K562 (cell line): ENCODE measurements around the gene SIRT5. TPM values are rescaled to one million over a fixed set of nuclear protein-coding genes. Genes with fewer than 3 reads are reported as not detected.

ENCODE experiments used
- CLOCK ChIP-seq: fragments of 250-450 bp; sonication (Bioruptor Pico); IDR thresholded peaks from 2 replicates; pipeline ENCODE4 v1.4.0; 2020; ENCODE audit warnings: mild to moderate bottlenecking, moderate library complexity, borderline replicate concordance
- ESRRA ChIP-seq: fragments of 450-650 bp; IDR thresholded peaks from 2 replicates; pipeline ENCODE4 v1.6.1; 2014; ENCODE audit warnings: low read depth, mild to moderate bottlenecking, moderate library complexity, borderline replicate concordance
- FIP1L1 ChIP-seq: fragments of 200-400 bp; formaldehyde crosslinking; IDR thresholded peaks from 2 replicates; pipeline ENCODE4 v1.6.1; 2018; ENCODE audit warnings: mild to moderate bottlenecking, low read depth, low read length; ENCODE audit not compliant: poor library complexity, severe bottlenecking
- HLTF ChIP-seq: fragments of 450-650 bp; IDR thresholded peaks from 2 replicates; pipeline ENCODE4 v1.6.1; 2016
- HNRNPL ChIP-seq: fragments of 200-400 bp; formaldehyde crosslinking; IDR thresholded peaks from 2 replicates; pipeline ENCODE4 v1.6.1; 2017; ENCODE audit warnings: low read depth, mild to moderate bottlenecking, low read length
- MCM3 ChIP-seq: fragments of 450-650 bp; IDR thresholded peaks from 2 replicates; pipeline ENCODE4 v1.6.1; 2016
- NCOA1 ChIP-seq: fragments of 450-650 bp; IDR thresholded peaks from 2 replicates; pipeline ENCODE4 v1.6.1; 2016; ENCODE audit warnings: low read depth
- PHF21A ChIP-seq: fragments of 450-650 bp; IDR thresholded peaks from 2 replicates; pipeline ENCODE4 v1.6.1; 2017; ENCODE audit warnings: low read depth, borderline replicate concordance
- RAD51 ChIP-seq: fragments of 450-650 bp; IDR thresholded peaks from 2 replicates; pipeline ENCODE4 v1.7.1; 2016; ENCODE audit warnings: low read depth, mild to moderate bottlenecking, borderline replicate concordance
- TEAD2 ChIP-seq: fragments of 450-650 bp; IDR thresholded peaks from 2 replicates; pipeline ENCODE4 v1.6.1; 2016; ENCODE audit warnings: missing genetic modification characterization, control low read depth, missing compliant biosample characterization
- TOE1 ChIP-seq, 2 experiments: fragments of 450-650 bp in 1 of 2; sonication (generic) in 1 of 2; formaldehyde crosslinking in 1 of 2; IDR thresholded peaks; 2 replicates each; pipeline versions ENCODE4 v1.7.1 to v1.8.0; 2016 to 2022; ENCODE audit warnings: borderline replicate concordance in 2 of 2, mild to moderate bottlenecking in 2 of 2, antibody characterized with exemption in 1 of 2, inconsistent platforms in 1 of 2, low read depth in 1 of 2, missing genetic modification reagents in 1 of 2, moderate library complexity in 1 of 2
- TRIM24 ChIP-seq, 2 experiments: fragments of 450-650 bp; IDR thresholded peaks; 2 replicates each; pipeline ENCODE4 v1.6.1; 2016
- TRIM25 ChIP-seq: fragments of 450-650 bp; IDR thresholded peaks from 2 replicates; pipeline ENCODE4 v1.7.0; 2016; ENCODE audit warnings: borderline replicate concordance
- ZC3H8 ChIP-seq: fragments of 450-650 bp; IDR thresholded peaks from 2 replicates; pipeline ENCODE4 v1.6.1; 2017
- polyA plus RNA-seq, 8 experiments: library from polyadenylated mRNA; depleted of rRNA in 4 of 8; stranded (reverse) in 5 of 8; unstranded in 3 of 8; fragments of >200 nt; fragmentation: Nextera tagmentation in 2 of 8; fragmentation: Illumina TruSeq in 1 of 8; extraction: Ambion mirVana in 2 of 8; extraction: Trizol in 1 of 8; gene quantifications; 2 replicates each; pipeline versions ENCODE4 v1.2.1 to v1.2.3, GENCODE V29; 2011 to 2014; ENCODE audit warnings: inconsistent platforms in 1 of 8, missing spikeins in 1 of 8
- total RNA-seq, 7 experiments: library from RNA; depleted of rRNA in 6 of 7; stranded (reverse); fragments of >200 nt in 6 of 7; fragmentation: Illumina TruSeq in 2 of 7; extraction: Trizol in 2 of 7; gene quantifications; 2 replicates each; pipeline versions ENCODE4 v1.2.1 to v1.2.3, GENCODE V29; 2011 to 2021; ENCODE audit warnings: low replicate concordance in 1 of 7
- TF ChIP-seq, protein P1 (sequence below): fragments of 450-650 bp; formaldehyde crosslinking; IDR thresholded peaks from 2 replicates; pipeline ENCODE4 v1.4.0; 2020; ENCODE audit warnings: mild to moderate bottlenecking, mixed read lengths
- TF ChIP-seq, protein P2 (sequence below): sonication (generic); formaldehyde crosslinking; IDR thresholded peaks from 2 replicates; pipeline ENCODE4 v1.5.0; 2020; ENCODE audit warnings: missing genetic modification reagents

Gene SIRT5
- total and polyA plus RNA-seq, 9 of the 15 experiments (the other 6 are each of a cell fraction or from before 2014, with no cell fraction given) = 2.1 to 15.7 (median 11.4) TPM

GRCh38 chr6:13629459-13630116 is 55.2 kb downstream of the SIRT5 start (continued):
- TF ChIP-seq, protein P1, sequence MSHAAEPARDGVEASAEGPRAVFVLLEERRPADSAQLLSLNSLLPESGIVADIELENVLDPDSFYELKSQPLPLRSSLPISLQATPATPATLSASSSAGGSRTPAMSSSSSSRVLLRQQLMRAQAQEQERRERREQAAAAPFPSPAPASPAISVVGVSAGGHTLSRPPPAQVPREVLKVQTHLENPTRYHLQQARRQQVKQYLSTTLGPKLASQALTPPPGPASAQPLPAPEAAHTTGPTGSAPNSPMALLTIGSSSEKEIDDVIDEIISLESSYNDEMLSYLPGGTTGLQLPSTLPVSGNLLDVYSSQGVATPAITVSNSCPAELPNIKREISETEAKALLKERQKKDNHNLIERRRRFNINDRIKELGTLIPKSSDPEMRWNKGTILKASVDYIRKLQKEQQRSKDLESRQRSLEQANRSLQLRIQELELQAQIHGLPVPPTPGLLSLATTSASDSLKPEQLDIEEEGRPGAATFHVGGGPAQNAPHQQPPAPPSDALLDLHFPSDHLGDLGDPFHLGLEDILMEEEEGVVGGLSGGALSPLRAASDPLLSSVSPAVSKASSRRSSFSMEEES = peak; percentile 93
- 0 out of 4 replicates have a peak, but pooled peaks of 1 of the 2 experiments have one; percentile 15 for TF ChIP-seq TRIM24 (IDR thresholded peaks at IDR 0.05)
- no peak for TF ChIP-seq ZC3H8
- TF ChIP-seq, protein P2, sequence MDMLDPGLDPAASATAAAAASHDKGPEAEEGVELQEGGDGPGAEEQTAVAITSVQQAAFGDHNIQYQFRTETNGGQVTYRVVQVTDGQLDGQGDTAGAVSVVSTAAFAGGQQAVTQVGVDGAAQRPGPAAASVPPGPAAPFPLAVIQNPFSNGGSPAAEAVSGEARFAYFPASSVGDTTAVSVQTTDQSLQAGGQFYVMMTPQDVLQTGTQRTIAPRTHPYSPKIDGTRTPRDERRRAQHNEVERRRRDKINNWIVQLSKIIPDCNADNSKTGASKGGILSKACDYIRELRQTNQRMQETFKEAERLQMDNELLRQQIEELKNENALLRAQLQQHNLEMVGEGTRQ (CRISPR knock-in tag) = peak; percentile 10; the same call in 1 of the 2 replicates
- no peak for TF ChIP-seq MCM3
- TF ChIP-seq NCOA1 = no peak
- TF ChIP-seq PHF21A = no peak
- no peak for TF ChIP-seq HLTF
- TF ChIP-seq TRIM25 = no peak
- no peak for TF ChIP-seq CLOCK
- peak; percentile 40; the same call in 1 of the 2 replicates for TF ChIP-seq RAD51
- no peak for TF ChIP-seq FIP1L1
- TF ChIP-seq HNRNPL = no peak
- TF ChIP-seq TOE1 (IDR thresholded peaks at IDR 0.05; ENCODE audit: borderline replicate concordance) = peak; percentile 83; the same call in 1 of the 2 replicates
- no peak for TF ChIP-seq TOE1 (CRISPR knock-in tag; IDR thresholded peaks at IDR 0.05; ENCODE audit: borderline replicate concordance, low read depth)
- TF ChIP-seq TEAD2 (tag) = no peak
- TF ChIP-seq ESRRA = peak; percentile 29; the same call in 1 of the 2 replicates
